IMR-90 (cell line): ENCODE results near the gene ADGRG1. TPM values are rescaled to one million over a fixed set of nuclear protein-coding genes. Genes with fewer than 3 reads are reported as not detected.
A peak's percentile ranks its signal among the peaks of the same experiment; 100 is the strongest.

Source experiments
- ATAC-seq: fragments of 200-7000 bp; cut with Tn5 transposase; 2 replicates; pipeline ENCODE4 v1.9.1; 2020; ENCODE audit warnings: low read depth, mild to moderate bottlenecking, moderate library complexity
- BruUV-seq: library from RNA; stranded (reverse); fragments of 400-500 nt; replicated peaks from 2 replicates; lab custom pipeline; 2021; lab: Mats Ljungman, UMichigan
- CTCF ChIA-PET: fragments of 300-600 bp; formaldehyde crosslinking; extraction: SDS; loops from one replicate; lab custom pipeline; 2021; ENCODE audit warnings: antibody characterized with exemption; lab: Yijun Ruan, JAX
- POLR2A ChIA-PET: fragments of 300-600 bp; sonication (Branson Sonifier 250); formaldehyde crosslinking; loops from one replicate; lab custom pipeline; 2022; ENCODE audit warnings: antibody characterized with exemption; ENCODE audit not compliant: unreplicated experiment; lab: Charles Lee
- DNase-seq: peaks from one replicate; pipeline ENCODE4 v3.0.0; 2013
- H2AFZ ChIP-seq: replicated peaks from 2 replicates; pipeline ENCODE3; 2013; ENCODE audit warnings: low read length, mild to moderate bottlenecking; ENCODE audit not compliant: poor library complexity
- H2AK5ac ChIP-seq: 2 replicates; pipeline ENCODE4 v1.6.1; 2013; ENCODE audit warnings: low read depth, low read length, inconsistent platforms
- H2AK9ac ChIP-seq: replicated peaks from 2 replicates; pipeline ENCODE3; 2013; ENCODE audit warnings: mild to moderate bottlenecking, low read depth, low read length, moderate library complexity; ENCODE audit not compliant: poor library complexity
- H2BK120ac ChIP-seq: 2 replicates; pipeline ENCODE4 v1.6.1; 2013; ENCODE audit warnings: low read depth, low read length, inconsistent platforms
- H2BK15ac ChIP-seq: 3 replicates; pipeline ENCODE4 v1.6.1; 2013; ENCODE audit warnings: low read depth, low read length, inconsistent platforms
- H2BK20ac ChIP-seq: 2 replicates; pipeline ENCODE4 v1.6.1; 2013; ENCODE audit warnings: low read depth, mild to moderate bottlenecking, inconsistent platforms, low read length, moderate library complexity
- H2BK5ac ChIP-seq: 2 replicates; pipeline ENCODE4 v1.6.1; 2013; ENCODE audit warnings: mild to moderate bottlenecking, low read depth, low read length, inconsistent platforms; ENCODE audit not compliant: poor library complexity, severe bottlenecking
- H3K14ac ChIP-seq: replicated peaks from 2 replicates; pipeline ENCODE4 v1.6.1; 2013; ENCODE audit warnings: low read depth, low read length, inconsistent platforms
- H3K18ac ChIP-seq: 2 replicates; pipeline ENCODE4 v1.6.1; 2013; ENCODE audit warnings: low read depth, low read length, control low read depth
- H3K23ac ChIP-seq: 2 replicates; pipeline ENCODE4 v1.6.1; 2013; ENCODE audit warnings: low read depth, low read length, inconsistent platforms
- H3K27ac ChIP-seq: 2 replicates; pipeline ENCODE4 v1.5.1; 2013; ENCODE audit warnings: mild to moderate bottlenecking, control low read depth, low read length; ENCODE audit not compliant: insufficient read depth
- H3K27me3 ChIP-seq: 2 replicates; pipeline ENCODE4 v1.6.1; 2013; ENCODE audit warnings: low read length; ENCODE audit not compliant: control insufficient read depth, insufficient read depth
- H3K36me3 ChIP-seq: 2 replicates; pipeline ENCODE4 v1.6.1; 2013; ENCODE audit warnings: low read length, mixed read lengths; ENCODE audit not compliant: control insufficient read depth, insufficient read depth
- H3K4ac ChIP-seq: 2 replicates; pipeline ENCODE4 v1.6.1; 2013; ENCODE audit warnings: low read depth, low read length, inconsistent platforms
- H3K4me1 ChIP-seq: 2 replicates; pipeline ENCODE4 v1.6.1; 2013; ENCODE audit warnings: low read length, mixed read lengths; ENCODE audit not compliant: control insufficient read depth, insufficient read depth
- H3K4me2 ChIP-seq: 2 replicates; pipeline ENCODE4 v1.6.1; 2013; ENCODE audit warnings: low read depth, mild to moderate bottlenecking, control low read depth, low read length, moderate library complexity
- H3K4me3 ChIP-seq: 2 replicates; pipeline ENCODE4 v1.5.1; 2013; ENCODE audit warnings: low read depth, mild to moderate bottlenecking, control low read depth, low read length, moderate library complexity; ENCODE audit not compliant: insufficient read depth
- H3K56ac ChIP-seq: 2 replicates; pipeline ENCODE4 v1.6.1; 2013; ENCODE audit warnings: low read length, inconsistent platforms; ENCODE audit not compliant: insufficient read depth; ENCODE audit errors: extremely low read depth
- H3K79me1 ChIP-seq, 2 experiments: 2 replicates each; pipeline ENCODE4 v1.6.1; 2013; ENCODE audit warnings: low read length in 2 of 2, inconsistent platforms in 1 of 2, low read depth in 1 of 2
- H3K9ac ChIP-seq: 2 replicates; pipeline ENCODE4 v1.6.1; 2013; ENCODE audit warnings: low read depth, low read length, control low read depth
- H3K9me1 ChIP-seq: 2 replicates; pipeline ENCODE4 v1.6.1; 2013; ENCODE audit warnings: low read length, inconsistent platforms; ENCODE audit not compliant: insufficient read depth
- H3K9me3 ChIP-seq: 2 replicates; pipeline ENCODE4 v1.6.1; 2013; ENCODE audit warnings: low read length; ENCODE audit not compliant: control insufficient read depth, insufficient read depth
- H4K20me1 ChIP-seq: 2 replicates; pipeline ENCODE4 v1.6.1; 2013; ENCODE audit warnings: low read length, inconsistent platforms; ENCODE audit not compliant: insufficient read depth
- H4K5ac ChIP-seq: 2 replicates; pipeline ENCODE4 v1.6.1; 2013; ENCODE audit warnings: mild to moderate bottlenecking, low read depth, low read length, control low read depth
- H4K8ac ChIP-seq, 2 experiments: 2 replicates each; pipeline ENCODE4 v1.6.1; 2013; ENCODE audit warnings: low read depth in 2 of 2, low read length in 2 of 2, control low read depth in 1 of 2, inconsistent platforms in 1 of 2
- H4K91ac ChIP-seq: 2 replicates; pipeline ENCODE4 v1.6.1; 2013; ENCODE audit warnings: low read depth, low read length, inconsistent platforms; ENCODE audit not compliant: insufficient read depth
- CEBPB ChIP-seq: IDR thresholded peaks from 2 replicates; pipeline ENCODE4 v1.6.1; 2012; ENCODE audit warnings: low read depth, low read length, improper control_type of control experiment
- NFE2L2 ChIP-seq: fragments of 150-350 bp; IDR thresholded peaks from 2 replicates; pipeline ENCODE4 v1.6.1; 2016; ENCODE audit warnings: low read depth, mild to moderate bottlenecking, low read length
- WGBS, 2 experiments: methylation state at CpG; one replicate each; pipeline versions ENCODE4 v1.1.5 to v1.1.7; 2013; ENCODE audit warnings: missing lambda C conversion rate in 2 of 2; ENCODE audit not compliant: insufficient read length in 1 of 2; ENCODE audit errors: extremely low coverage in 2 of 2; 5-methylcytosine and 5-hydroxymethylcytosine counted together
- dilution Hi-C: fragments of 300-500 bp; cut with HindIII; formaldehyde crosslinking; loops from one replicate; pipeline ENCODE4 v1.14.3; 2018; ENCODE audit warnings: low sequenced_read_pairs; ENCODE audit not compliant: unreplicated experiment
- in situ Hi-C: fragments of 300-500 bp; cut with MboI; formaldehyde crosslinking; loops from 3 replicates; pipeline ENCODE4 v1.14.3; 2019; ENCODE audit warnings: low sequenced_read_pairs, inconsistent platforms, mixed read lengths
- intact Hi-C: fragments of 100-400 bp; cut with micrococcal nuclease; formaldehyde crosslinking; loops from 2 replicates; pipeline ENCODE4 v1.10.0; 2022
- polyA plus RNA-seq, 3 experiments: library from polyadenylated mRNA; depleted of rRNA; stranded (reverse); fragments of >200 nt; gene quantifications; 2 replicates each; pipeline ENCODE4 v1.2.3, GENCODE V29; 2012; ENCODE audit warnings: low replicate concordance in 1 of 3
- total RNA-seq: library from RNA; depleted of rRNA; stranded (reverse); fragments of >200 nt; gene quantifications from 2 replicates; pipeline ENCODE4 v1.2.3, GENCODE V29; 2012

ADGRG1 gene
- total and polyA plus RNA-seq, 2 of the 4 experiments (the other 2 are of a cell fraction) = 0.90 to 8.4 TPM

DNA sequence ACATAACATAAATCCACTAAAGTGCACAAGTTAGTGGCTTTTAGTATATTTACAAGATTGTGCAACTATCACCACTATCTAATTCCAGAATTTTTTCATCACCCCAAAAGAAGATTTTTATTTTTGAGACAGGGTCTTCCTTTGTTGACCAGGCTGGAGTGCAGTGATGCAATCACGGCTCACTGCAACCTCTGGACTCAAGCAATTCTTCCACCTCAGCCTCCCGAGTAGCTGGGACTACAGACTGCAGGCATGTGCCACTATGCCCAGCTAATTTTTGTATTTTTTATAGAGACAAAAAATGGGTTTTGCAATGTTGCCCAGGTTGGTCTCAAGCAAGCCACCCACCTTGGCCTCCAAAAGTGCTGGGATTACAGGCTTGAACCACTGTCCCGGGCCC, 81.2 kb downstream of the ADGRG1 start:
- H2BK20ac ChIP-seq = no peak overlapping the region
- H3K9ac ChIP-seq = no peak overlapping the region
- no peak overlapping the region for H3K18ac ChIP-seq
- WGBS, 2 experiments = no CpG with 5 or more reads among the region's 3 CpGs
- H2BK15ac ChIP-seq = no peak overlapping the region
- no peak overlapping the region for H2BK120ac ChIP-seq
- H3K27me3 ChIP-seq = peaks cover 33% of the 10 kb centered on the region
- dilution Hi-C loops = no loop called here
- DNase-seq (no peak), ATAC-seq (no peak)
- no peaks in the 10 kb centered on the region for H3K36me3 ChIP-seq
- no peak for TF ChIP-seq NFE2L2
- TF ChIP-seq CEBPB = peak; percentile 16; the same call in 1 of the 2 replicates
- no peaks in the 10 kb centered on the region for H3K79me1 ChIP-seq
- no peak overlapping the region for H3K23ac ChIP-seq
- no peak overlapping the region for H2BK5ac ChIP-seq
- no peak overlapping the region for H3K4me2 ChIP-seq
- H4K20me1 ChIP-seq = no peaks in the 10 kb centered on the region
- ChIA-PET POLR2A (no interaction called here), CTCF (no interaction called here)
- no peaks in the 10 kb centered on the region for H3K4me1 ChIP-seq
- no peak overlapping the region for H2AK9ac ChIP-seq
- no peak overlapping the region for H2AK5ac ChIP-seq
- no peak overlapping the region for H4K5ac ChIP-seq
- intact Hi-C loops = no loop called here
- H3K9me1 ChIP-seq = no peaks in the 10 kb centered on the region
- no peaks in the 10 kb centered on the region for H3K9me3 ChIP-seq
- H4K91ac ChIP-seq = no peak overlapping the region
- H3K4ac ChIP-seq = no peak overlapping the region
- in situ Hi-C loops = no loop called here
- no peak overlapping the region for H3K4me3 ChIP-seq
- no peak overlapping the region for H2AFZ ChIP-seq
- H3K56ac ChIP-seq = no peak overlapping the region
- no TSS peak for BruUV-seq
- no peak overlapping the region for H4K8ac ChIP-seq
- no peak overlapping the region for H3K27ac ChIP-seq
- no peak overlapping the region for H3K14ac ChIP-seq
